IMR-90 (cell line): ENCODE measurements around the gene SLC39A5. TPM values are rescaled to one million over a fixed set of nuclear protein-coding genes. Genes with fewer than 3 reads are reported as not detected.

Experiments used
- ATAC-seq: fragments of 200-7000 bp; cut with Tn5 transposase; 2 replicates; pipeline ENCODE4 v1.9.1; 2020; ENCODE audit warnings: low read depth, mild to moderate bottlenecking, moderate library complexity
- BruUV-seq: library from RNA; stranded (reverse); fragments of 400-500 nt; replicated peaks from 2 replicates; lab custom pipeline; 2021; lab: Mats Ljungman, UMichigan
- CTCF ChIA-PET: fragments of 300-600 bp; formaldehyde crosslinking; extraction: SDS; loops from one replicate; lab custom pipeline; 2021; ENCODE audit warnings: antibody characterized with exemption; lab: Yijun Ruan, JAX
- POLR2A ChIA-PET: fragments of 300-600 bp; sonication (Branson Sonifier 250); formaldehyde crosslinking; loops from one replicate; lab custom pipeline; 2022; ENCODE audit warnings: antibody characterized with exemption; ENCODE audit not compliant: unreplicated experiment; lab: Charles Lee
- DNase-seq: peaks from one replicate; pipeline ENCODE4 v3.0.0; 2013
- H2AFZ ChIP-seq: replicated peaks from 2 replicates; pipeline ENCODE3; 2013; ENCODE audit warnings: low read length, mild to moderate bottlenecking; ENCODE audit not compliant: poor library complexity
- H2AK5ac ChIP-seq: 2 replicates; pipeline ENCODE4 v1.6.1; 2013; ENCODE audit warnings: low read depth, low read length, inconsistent platforms
- H2AK9ac ChIP-seq: replicated peaks from 2 replicates; pipeline ENCODE3; 2013; ENCODE audit warnings: mild to moderate bottlenecking, low read depth, low read length, moderate library complexity; ENCODE audit not compliant: poor library complexity
- H2BK120ac ChIP-seq: 2 replicates; pipeline ENCODE4 v1.6.1; 2013; ENCODE audit warnings: low read depth, low read length, inconsistent platforms
- H2BK15ac ChIP-seq: 3 replicates; pipeline ENCODE4 v1.6.1; 2013; ENCODE audit warnings: low read depth, low read length, inconsistent platforms
- H2BK20ac ChIP-seq: 2 replicates; pipeline ENCODE4 v1.6.1; 2013; ENCODE audit warnings: low read depth, mild to moderate bottlenecking, inconsistent platforms, low read length, moderate library complexity
- H2BK5ac ChIP-seq: 2 replicates; pipeline ENCODE4 v1.6.1; 2013; ENCODE audit warnings: mild to moderate bottlenecking, low read depth, low read length, inconsistent platforms; ENCODE audit not compliant: poor library complexity, severe bottlenecking
- H3K14ac ChIP-seq: replicated peaks from 2 replicates; pipeline ENCODE4 v1.6.1; 2013; ENCODE audit warnings: low read depth, low read length, inconsistent platforms
- H3K18ac ChIP-seq: 2 replicates; pipeline ENCODE4 v1.6.1; 2013; ENCODE audit warnings: low read depth, low read length, control low read depth
- H3K23ac ChIP-seq: 2 replicates; pipeline ENCODE4 v1.6.1; 2013; ENCODE audit warnings: low read depth, low read length, inconsistent platforms
- H3K27ac ChIP-seq: 2 replicates; pipeline ENCODE4 v1.5.1; 2013; ENCODE audit warnings: mild to moderate bottlenecking, control low read depth, low read length; ENCODE audit not compliant: insufficient read depth
- H3K27me3 ChIP-seq: 2 replicates; pipeline ENCODE4 v1.6.1; 2013; ENCODE audit warnings: low read length; ENCODE audit not compliant: control insufficient read depth, insufficient read depth
- H3K36me3 ChIP-seq: 2 replicates; pipeline ENCODE4 v1.6.1; 2013; ENCODE audit warnings: low read length, mixed read lengths; ENCODE audit not compliant: control insufficient read depth, insufficient read depth
- H3K4ac ChIP-seq: 2 replicates; pipeline ENCODE4 v1.6.1; 2013; ENCODE audit warnings: low read depth, low read length, inconsistent platforms
- H3K4me1 ChIP-seq: 2 replicates; pipeline ENCODE4 v1.6.1; 2013; ENCODE audit warnings: low read length, mixed read lengths; ENCODE audit not compliant: control insufficient read depth, insufficient read depth
- H3K4me2 ChIP-seq: 2 replicates; pipeline ENCODE4 v1.6.1; 2013; ENCODE audit warnings: low read depth, mild to moderate bottlenecking, control low read depth, low read length, moderate library complexity
- H3K4me3 ChIP-seq: 2 replicates; pipeline ENCODE4 v1.5.1; 2013; ENCODE audit warnings: low read depth, mild to moderate bottlenecking, control low read depth, low read length, moderate library complexity; ENCODE audit not compliant: insufficient read depth
- H3K56ac ChIP-seq: 2 replicates; pipeline ENCODE4 v1.6.1; 2013; ENCODE audit warnings: low read length, inconsistent platforms; ENCODE audit not compliant: insufficient read depth; ENCODE audit errors: extremely low read depth
- H3K79me1 ChIP-seq, 2 experiments: 2 replicates each; pipeline ENCODE4 v1.6.1; 2013; ENCODE audit warnings: low read length in 2 of 2, inconsistent platforms in 1 of 2, low read depth in 1 of 2
- H3K9ac ChIP-seq: 2 replicates; pipeline ENCODE4 v1.6.1; 2013; ENCODE audit warnings: low read depth, low read length, control low read depth
- H3K9me1 ChIP-seq: 2 replicates; pipeline ENCODE4 v1.6.1; 2013; ENCODE audit warnings: low read length, inconsistent platforms; ENCODE audit not compliant: insufficient read depth
- H3K9me3 ChIP-seq: 2 replicates; pipeline ENCODE4 v1.6.1; 2013; ENCODE audit warnings: low read length; ENCODE audit not compliant: control insufficient read depth, insufficient read depth
- H4K20me1 ChIP-seq: 2 replicates; pipeline ENCODE4 v1.6.1; 2013; ENCODE audit warnings: low read length, inconsistent platforms; ENCODE audit not compliant: insufficient read depth
- H4K5ac ChIP-seq: 2 replicates; pipeline ENCODE4 v1.6.1; 2013; ENCODE audit warnings: mild to moderate bottlenecking, low read depth, low read length, control low read depth
- H4K8ac ChIP-seq, 2 experiments: 2 replicates each; pipeline ENCODE4 v1.6.1; 2013; ENCODE audit warnings: low read depth in 2 of 2, low read length in 2 of 2, control low read depth in 1 of 2, inconsistent platforms in 1 of 2
- H4K91ac ChIP-seq: 2 replicates; pipeline ENCODE4 v1.6.1; 2013; ENCODE audit warnings: low read depth, low read length, inconsistent platforms; ENCODE audit not compliant: insufficient read depth
- CEBPB ChIP-seq: IDR thresholded peaks from 2 replicates; pipeline ENCODE4 v1.6.1; 2012; ENCODE audit warnings: low read depth, low read length, improper control_type of control experiment
- CHD1 ChIP-seq: IDR thresholded peaks from 2 replicates; pipeline ENCODE4 v1.6.1; 2012; ENCODE audit warnings: low read depth, low read length, improper control_type of control experiment
- FOS ChIP-seq: fragments of 150-350 bp; IDR thresholded peaks from 2 replicates; pipeline ENCODE4 v1.6.1; 2016; ENCODE audit warnings: low read depth, low read length
- MAFK ChIP-seq: IDR thresholded peaks from 2 replicates; pipeline ENCODE4 v1.6.1; 2012; ENCODE audit warnings: low read depth, low read length, improper control_type of control experiment
- MAZ ChIP-seq: IDR thresholded peaks from 2 replicates; pipeline ENCODE4 v1.6.1; 2012; ENCODE audit warnings: low read depth, mild to moderate bottlenecking, low read length, improper control_type of control experiment, moderate library complexity, borderline replicate concordance
- MXI1 ChIP-seq: IDR thresholded peaks from 2 replicates; pipeline ENCODE4 v1.6.1; 2012; ENCODE audit warnings: low read depth, mild to moderate bottlenecking, low read length, moderate library complexity, borderline replicate concordance
- NFE2L2 ChIP-seq: fragments of 150-350 bp; IDR thresholded peaks from 2 replicates; pipeline ENCODE4 v1.6.1; 2016; ENCODE audit warnings: low read depth, mild to moderate bottlenecking, low read length
- RCOR1 ChIP-seq: IDR thresholded peaks from 2 replicates; pipeline ENCODE4 v1.6.1; 2012; ENCODE audit warnings: mild to moderate bottlenecking, low read length, improper control_type of control experiment; ENCODE audit not compliant: insufficient replicate concordance
- RFX5 ChIP-seq: IDR thresholded peaks from 2 replicates; pipeline ENCODE4 v1.8.0; 2012; ENCODE audit warnings: low read depth, mild to moderate bottlenecking, low read length, moderate library complexity
- WGBS, 2 experiments: methylation state at CpG; one replicate each; pipeline versions ENCODE4 v1.1.5 to v1.1.7; 2013; ENCODE audit warnings: missing lambda C conversion rate in 2 of 2; ENCODE audit not compliant: insufficient read length in 1 of 2; ENCODE audit errors: extremely low coverage in 2 of 2; 5-methylcytosine and 5-hydroxymethylcytosine counted together
- dilution Hi-C: fragments of 300-500 bp; cut with HindIII; formaldehyde crosslinking; loops from one replicate; pipeline ENCODE4 v1.14.3; 2018; ENCODE audit warnings: low sequenced_read_pairs; ENCODE audit not compliant: unreplicated experiment
- in situ Hi-C: fragments of 300-500 bp; cut with MboI; formaldehyde crosslinking; loops from 3 replicates; pipeline ENCODE4 v1.14.3; 2019; ENCODE audit warnings: low sequenced_read_pairs, inconsistent platforms, mixed read lengths
- intact Hi-C: fragments of 100-400 bp; cut with micrococcal nuclease; formaldehyde crosslinking; loops from 2 replicates; pipeline ENCODE4 v1.10.0; 2022
- polyA plus RNA-seq, 3 experiments: library from polyadenylated mRNA; depleted of rRNA; stranded (reverse); fragments of >200 nt; gene quantifications; 2 replicates each; pipeline ENCODE4 v1.2.3, GENCODE V29; 2012; ENCODE audit warnings: low replicate concordance in 1 of 3
- total RNA-seq: library from RNA; depleted of rRNA; stranded (reverse); fragments of >200 nt; gene quantifications from 2 replicates; pipeline ENCODE4 v1.2.3, GENCODE V29; 2012
- TF ChIP-seq, protein P1 (sequence below): fragments of 150-350 bp; IDR thresholded peaks from 2 replicates; pipeline ENCODE4 v1.6.1; 2017; ENCODE audit warnings: mild to moderate bottlenecking, antibody characterized with exemption, low read length, low read depth
- TF ChIP-seq, protein P2 (sequence below): conservative IDR thresholded peaks from 2 replicates; pipeline ENCODE4 v1.5.1; 2012; ENCODE audit warnings: mild to moderate bottlenecking, low read depth, low read length, improper control_type of control experiment

SLC39A5 gene
- total and polyA plus RNA-seq, 2 of the 4 experiments (the other 2 are of a cell fraction): not detected

DNA sequence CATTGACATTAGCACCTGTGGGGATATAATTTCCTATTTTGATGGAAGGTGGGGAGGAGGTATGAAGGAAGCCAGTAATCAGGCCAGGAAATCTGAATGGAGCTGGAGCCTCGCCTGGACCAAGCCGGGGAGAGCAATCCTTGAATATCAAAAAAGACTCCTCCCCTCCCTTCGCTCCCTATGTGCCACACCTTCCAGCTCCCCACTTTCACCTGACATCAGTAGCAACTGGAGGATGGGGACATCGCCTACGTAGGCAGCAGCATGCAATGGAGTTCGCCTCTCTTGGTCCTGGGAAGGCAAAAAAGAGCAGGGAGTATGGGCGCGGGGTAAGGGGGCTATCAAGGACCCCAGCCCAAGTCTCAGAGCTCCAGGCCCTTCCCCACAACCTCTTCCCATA lies 27.2 kb downstream of the SLC39A5 start:
- intact Hi-C loops: no loop called here
- DNase-seq: no peak

More for the DNA sequence above, 27.2 kb downstream of the SLC39A5 start:
- Histone ChIP-seq H2BK20ac (no peak overlapping the region), H4K5ac (no peak overlapping the region), H3K9me3 (no peaks in the 10 kb centered on the region), H4K20me1 (peaks cover 42% of the 10 kb centered on the region), H3K9me1 (peaks cover 27% of the 10 kb centered on the region), H3K23ac (peak overlapping the region; percentile 94), H3K36me3 (peaks cover 47% of the 10 kb centered on the region), H3K9ac (peak overlapping the region; percentile 96), H2AK9ac (peak overlapping the region; percentile 97), H4K91ac (0 out of 2 replicates have a peak overlapping the region, but pooled peaks have one; percentile 28), H3K4me2 (peak overlapping the region; percentile 92), H3K4ac (peak overlapping the region; percentile 83), H2BK5ac (peak overlapping the region; percentile 55), H2AK5ac (peak overlapping the region; percentile 83), H3K27ac (peak overlapping the region; percentile 30), H2BK120ac (no peak overlapping the region), H2BK15ac (no peak overlapping the region), H3K4me3 (peak overlapping the region; percentile 94), H2AFZ (no peak overlapping the region), H4K8ac (no peak overlapping the region; a peak in 2 of 4 replicates), H3K27me3 (no peaks in the 10 kb centered on the region), H3K4me1 (peaks cover 21% of the 10 kb centered on the region), H3K79me1 (peaks cover 40 to 57% of the 10 kb centered on the region in 2 experiments), H3K14ac (peak overlapping the region; percentile 75), H3K56ac (no peak overlapping the region), H3K18ac (no peak overlapping the region)
- no CpG with 5 or more reads among the region's 8 CpGs for WGBS, 2 experiments
- in situ Hi-C loops: no loop called here
- dilution Hi-C loops: no loop called here
- POLR2A ChIA-PET: no interaction called here
- CTCF ChIA-PET: interaction anchor here (1.1 kb wide), 1 partner anchor 35 kb away, joined by 4 read pairs; the partner anchor contains the start of gene RNF41
- TF ChIP-seq CEBPB: no peak
- TF ChIP-seq CHD1: no peak
- no peak for TF ChIP-seq FOS
- TF ChIP-seq, protein P1, sequence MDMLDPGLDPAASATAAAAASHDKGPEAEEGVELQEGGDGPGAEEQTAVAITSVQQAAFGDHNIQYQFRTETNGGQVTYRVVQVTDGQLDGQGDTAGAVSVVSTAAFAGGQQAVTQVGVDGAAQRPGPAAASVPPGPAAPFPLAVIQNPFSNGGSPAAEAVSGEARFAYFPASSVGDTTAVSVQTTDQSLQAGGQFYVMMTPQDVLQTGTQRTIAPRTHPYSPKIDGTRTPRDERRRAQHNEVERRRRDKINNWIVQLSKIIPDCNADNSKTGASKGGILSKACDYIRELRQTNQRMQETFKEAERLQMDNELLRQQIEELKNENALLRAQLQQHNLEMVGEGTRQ: no peak
- TF ChIP-seq MAFK: no peak
- TF ChIP-seq MXI1: no peak
- TF ChIP-seq RCOR1: no peak
- no peak for TF ChIP-seq MAZ
- TF ChIP-seq, protein P2, sequence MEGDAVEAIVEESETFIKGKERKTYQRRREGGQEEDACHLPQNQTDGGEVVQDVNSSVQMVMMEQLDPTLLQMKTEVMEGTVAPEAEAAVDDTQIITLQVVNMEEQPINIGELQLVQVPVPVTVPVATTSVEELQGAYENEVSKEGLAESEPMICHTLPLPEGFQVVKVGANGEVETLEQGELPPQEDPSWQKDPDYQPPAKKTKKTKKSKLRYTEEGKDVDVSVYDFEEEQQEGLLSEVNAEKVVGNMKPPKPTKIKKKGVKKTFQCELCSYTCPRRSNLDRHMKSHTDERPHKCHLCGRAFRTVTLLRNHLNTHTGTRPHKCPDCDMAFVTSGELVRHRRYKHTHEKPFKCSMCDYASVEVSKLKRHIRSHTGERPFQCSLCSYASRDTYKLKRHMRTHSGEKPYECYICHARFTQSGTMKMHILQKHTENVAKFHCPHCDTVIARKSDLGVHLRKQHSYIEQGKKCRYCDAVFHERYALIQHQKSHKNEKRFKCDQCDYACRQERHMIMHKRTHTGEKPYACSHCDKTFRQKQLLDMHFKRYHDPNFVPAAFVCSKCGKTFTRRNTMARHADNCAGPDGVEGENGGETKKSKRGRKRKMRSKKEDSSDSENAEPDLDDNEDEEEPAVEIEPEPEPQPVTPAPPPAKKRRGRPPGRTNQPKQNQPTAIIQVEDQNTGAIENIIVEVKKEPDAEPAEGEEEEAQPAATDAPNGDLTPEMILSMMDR: no peak
- no peak for TF ChIP-seq RFX5
- TF ChIP-seq NFE2L2: no peak
- BruUV-seq: no TSS peak
- ATAC-seq: no peak
